Astrocyte (in vitro differentiated cells and primary cell): ENCODE measurements around the gene TRAPPC14. TPM values are rescaled to one million over a fixed set of nuclear protein-coding genes. Genes with fewer than 3 reads are reported as not detected.
"Not testable (repeated sequence)": the region's sequence is repeated elsewhere in the genome, so short reads cannot be mapped to it uniquely, and the experiment has no call there.

ENCODE experiments used
- DNase-seq: peaks from one replicate; pipeline ENCODE4 v3.0.0-alpha.2; 2010; ENCODE audit warnings: low read depth
- FAIRE-seq: peaks from 2 replicates; lab custom pipeline; 2011; peaks lifted over from hg19 to GRCh38; lab: Jason Lieb, UNC
- H2AFZ ChIP-seq: 2 replicates; pipeline ENCODE4 v1.6.0; 2012; ENCODE audit warnings: low read depth, low read length, inconsistent platforms
- H3K27ac ChIP-seq: 2 replicates; pipeline ENCODE4 v1.5.1; 2011; ENCODE audit warnings: low read depth, low read length, inconsistent platforms
- H3K27me3 ChIP-seq: 2 replicates; pipeline ENCODE4 v1.6.0; 2011; ENCODE audit warnings: low read length, inconsistent platforms; ENCODE audit not compliant: insufficient read depth
- H3K36me3 ChIP-seq: 2 replicates; pipeline ENCODE4 v1.5.1; 2011; ENCODE audit warnings: low read length, inconsistent platforms; ENCODE audit not compliant: insufficient read depth
- H3K4me1 ChIP-seq: 2 replicates; pipeline ENCODE4 v1.5.1; 2011; ENCODE audit warnings: low read length, inconsistent platforms; ENCODE audit not compliant: insufficient read depth
- H3K4me2 ChIP-seq: 2 replicates; pipeline ENCODE4 v1.6.0; 2012; ENCODE audit warnings: low read length, inconsistent platforms
- H3K4me3 ChIP-seq: 2 replicates; pipeline ENCODE4 v1.5.1; 2011; ENCODE audit warnings: low read depth, mild to moderate bottlenecking, low read length, inconsistent platforms; ENCODE audit not compliant: insufficient read depth
- H3K79me2 ChIP-seq: 2 replicates; pipeline ENCODE4 v1.6.0; 2012; ENCODE audit warnings: mild to moderate bottlenecking, low read length, inconsistent platforms; ENCODE audit not compliant: insufficient read depth
- H3K9ac ChIP-seq: 2 replicates; pipeline ENCODE4 v1.6.0; 2012; ENCODE audit warnings: mild to moderate bottlenecking, low read length, inconsistent platforms
- H3K9me3 ChIP-seq: 2 replicates; pipeline ENCODE4 v1.5.1; 2012; ENCODE audit warnings: low read depth, mild to moderate bottlenecking, low read length, inconsistent platforms; ENCODE audit not compliant: insufficient read depth
- H4K20me1 ChIP-seq: 2 replicates; pipeline ENCODE4 v1.6.0; 2012; ENCODE audit warnings: low read length, inconsistent platforms; ENCODE audit not compliant: insufficient read depth
- H3K27ac Mint-ChIP-seq: one replicate; pipeline ENCODE4 v1.8.0; 2021; ENCODE audit warnings: mild to moderate bottlenecking, mixed read lengths; ENCODE audit not compliant: unreplicated experiment
- H3K27me3 Mint-ChIP-seq: one replicate; pipeline ENCODE4 v1.8.0; 2021; ENCODE audit warnings: low read depth, mixed read lengths; ENCODE audit not compliant: unreplicated experiment
- H3K36me3 Mint-ChIP-seq: one replicate; pipeline ENCODE4 v1.8.0; 2021; ENCODE audit warnings: low read depth, mixed read lengths; ENCODE audit not compliant: unreplicated experiment
- H3K4me1 Mint-ChIP-seq: one replicate; pipeline ENCODE4 v1.8.0; 2021; ENCODE audit warnings: low read depth, mixed read lengths; ENCODE audit not compliant: unreplicated experiment
- H3K4me3 Mint-ChIP-seq: one replicate; pipeline ENCODE4 v1.8.0; 2021; ENCODE audit warnings: mild to moderate bottlenecking, moderate library complexity, mixed read lengths; ENCODE audit not compliant: unreplicated experiment
- H3K9me3 Mint-ChIP-seq: one replicate; pipeline ENCODE4 v1.8.0; 2021; ENCODE audit warnings: mild to moderate bottlenecking, mixed read lengths; ENCODE audit not compliant: unreplicated experiment
- CTCF ChIP-seq: IDR thresholded peaks from 2 replicates; pipeline ENCODE4 v1.5.1; 2011; ENCODE audit warnings: low read depth, mild to moderate bottlenecking, inconsistent platforms, low read length, moderate library complexity; ENCODE audit not compliant: insufficient read depth
- EZH2 ChIP-seq: IDR thresholded peaks from 2 replicates; pipeline ENCODE4 v1.6.1; 2012; ENCODE audit warnings: mild to moderate bottlenecking, low read length, inconsistent platforms; ENCODE audit not compliant: insufficient read depth
- total RNA-seq: library from RNA; stranded (reverse); gene quantifications from 2 replicates; pipeline ENCODE4 v1.2.1, GENCODE V29; 2021

The TRAPPC14 gene
- total RNA-seq, 1 donor from 2014 or later, result 18.7 TPM

- H3K4me1 Mint-ChIP-seq, result peaks cover 7% of the 10 kb centered on the region
Observed at GRCh38 chr7:100198266-100198665, 39.7 kb upstream of the TRAPPC14 start.

DNA sequence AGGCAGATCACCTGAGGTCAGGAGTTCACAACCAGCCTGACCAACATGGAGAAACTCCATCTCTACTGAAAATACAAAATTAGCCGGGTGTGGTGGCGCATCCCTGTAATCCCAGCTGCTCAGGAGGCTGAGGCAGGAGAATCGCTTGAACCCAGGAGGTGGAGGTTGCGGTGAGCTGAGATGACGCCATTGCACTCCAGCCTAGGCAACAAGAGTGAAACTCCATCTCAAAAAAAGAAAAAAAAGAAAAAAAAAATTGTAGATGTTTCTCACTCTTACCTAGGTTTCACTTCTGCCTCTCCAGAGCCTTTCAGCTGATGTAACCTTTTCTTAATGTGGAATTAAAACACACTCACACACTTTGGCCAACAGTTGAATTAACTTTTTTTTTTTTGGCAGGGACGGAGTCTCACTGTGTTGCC is 37.4 kb upstream of the TRAPPC14 start:
- H3K9ac ChIP-seq, H3K4me1 ChIP-seq, H4K20me1 ChIP-seq, H3K9me3 ChIP-seq, DNase-seq, H3K4me3 Mint-ChIP-seq, H3K9me3 Mint-ChIP-seq, H3K36me3 Mint-ChIP-seq, FAIRE-seq, H3K79me2 ChIP-seq, H3K27ac Mint-ChIP-seq, H2AFZ ChIP-seq, H3K36me3 ChIP-seq, H3K4me2 ChIP-seq, H3K4me3 ChIP-seq, H3K27ac ChIP-seq, H3K27me3 ChIP-seq: not testable (repeated sequence)
- Mint-ChIP-seq H3K27me3 (peaks cover 12% of the 10 kb centered on the region), H3K4me1 (peaks cover 14% of the 10 kb centered on the region)

More at GRCh38 chr7:100198266-100198665, 39.7 kb upstream of the TRAPPC14 start:
- DNase-seq (no peak), FAIRE-seq (no peak)
- Histone ChIP-seq H3K36me3 (no peaks in the 10 kb centered on the region), H3K9ac (no peak overlapping the region), H3K4me2 (no peak overlapping the region), H3K27ac (no peak overlapping the region), H3K4me1 (no peaks in the 10 kb centered on the region), H3K4me3 (no peak overlapping the region), H3K9me3 (no peaks in the 10 kb centered on the region), H2AFZ (no peak overlapping the region), H4K20me1 (no peaks in the 10 kb centered on the region), H3K79me2 (no peaks in the 10 kb centered on the region), H3K27me3 (peaks cover 9% of the 10 kb centered on the region)
- H3K9me3 Mint-ChIP-seq, result peaks cover 1% of the 10 kb centered on the region
- no peaks in the 10 kb centered on the region for H3K36me3 Mint-ChIP-seq
- no peak overlapping the region for H3K4me3 Mint-ChIP-seq
- no peak for TF ChIP-seq CTCF
- TF ChIP-seq EZH2, result no peak
- no peak overlapping the region for H3K27ac Mint-ChIP-seq
- peaks cover 24% of the 10 kb centered on the region for H3K27me3 Mint-ChIP-seq

- no peak overlapping the region for H3K27ac ChIP-seq
- no peaks in the 10 kb centered on the region for H3K79me2 ChIP-seq
- H3K9ac ChIP-seq, result no peak overlapping the region
- no peaks in the 10 kb centered on the region for H3K9me3 ChIP-seq
- Mint-ChIP-seq H3K4me3 (no peak overlapping the region), H3K36me3 (no peaks in the 10 kb centered on the region), H3K27me3 (peaks cover 8% of the 10 kb centered on the region), H3K27ac (no peak overlapping the region), H3K4me1 (peaks cover 13% of the 10 kb centered on the region), H3K9me3 (peaks cover 1% of the 10 kb centered on the region)
- no peak overlapping the region for H3K4me2 ChIP-seq
- no peaks in the 10 kb centered on the region for H3K4me1 ChIP-seq
- H3K4me3 ChIP-seq, result no peak overlapping the region
- DNase-seq, result no peak
- TF ChIP-seq CTCF, result no peak
- no peak for TF ChIP-seq EZH2
- no peaks in the 10 kb centered on the region for H4K20me1 ChIP-seq
- FAIRE-seq, result no peak
- H3K27me3 ChIP-seq, result peaks cover under 1% of the 10 kb centered on the region
- no peak overlapping the region for H2AFZ ChIP-seq
- no peaks in the 10 kb centered on the region for H3K36me3 ChIP-seq
Observed at GRCh38 chr7:100195222-100195621, 36.7 kb upstream of the TRAPPC14 start.
